GM10266 (cell line): ENCODE data around the gene STOM.

Experiments used
- DNase-seq: peaks from one replicate; pipeline ENCODE4 v3.0.0; 2012; ENCODE audit errors: extremely low spot score
- TF ChIP-seq, protein P1 (sequence below): IDR thresholded peaks from 2 replicates; pipeline ENCODE4 v1.5.1; 2012; ENCODE audit warnings: mild to moderate bottlenecking, low read depth; ENCODE audit not compliant: control insufficient read depth, insufficient read depth; ENCODE audit errors: missing control alignments

Gene STOM

DNA sequence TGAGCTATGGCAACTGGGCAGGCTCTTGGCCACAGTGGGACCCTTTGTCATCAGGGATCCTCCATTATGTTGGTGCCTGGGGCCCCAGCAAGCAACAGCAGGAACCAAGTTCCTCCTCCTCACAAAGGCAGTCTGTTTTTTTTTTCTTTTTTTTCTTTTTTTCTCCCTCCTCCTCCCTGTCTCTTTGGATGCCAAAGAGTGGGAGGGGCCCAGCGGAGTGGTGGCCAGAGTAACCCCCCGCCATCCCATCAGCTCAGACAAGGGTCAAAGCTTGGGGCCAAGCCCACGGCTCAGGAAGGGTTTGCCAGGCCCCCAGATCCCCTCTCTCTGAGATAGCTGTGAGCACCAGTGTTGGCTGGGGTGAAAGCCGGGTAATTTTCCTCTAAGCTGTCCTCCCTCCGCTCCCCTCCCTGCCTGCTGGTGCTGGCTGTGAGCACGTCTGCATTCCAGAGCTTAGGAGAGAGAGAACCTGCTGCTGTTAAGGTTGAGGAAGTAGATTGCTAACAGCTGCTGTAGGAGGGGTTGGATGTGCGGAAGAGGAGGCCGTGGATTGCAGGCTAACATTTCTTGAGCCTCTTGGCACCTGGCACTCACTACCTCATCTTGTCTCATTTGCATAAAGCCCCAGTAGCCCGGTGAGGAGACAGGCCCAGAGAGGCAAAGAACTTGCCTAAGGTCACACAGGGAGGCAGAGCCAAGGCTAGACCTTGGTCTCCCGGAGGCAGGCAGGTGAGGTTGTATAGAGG is 80.9 kb downstream of the STOM start:
- DNase-seq, result no peak
- TF ChIP-seq, protein P1, sequence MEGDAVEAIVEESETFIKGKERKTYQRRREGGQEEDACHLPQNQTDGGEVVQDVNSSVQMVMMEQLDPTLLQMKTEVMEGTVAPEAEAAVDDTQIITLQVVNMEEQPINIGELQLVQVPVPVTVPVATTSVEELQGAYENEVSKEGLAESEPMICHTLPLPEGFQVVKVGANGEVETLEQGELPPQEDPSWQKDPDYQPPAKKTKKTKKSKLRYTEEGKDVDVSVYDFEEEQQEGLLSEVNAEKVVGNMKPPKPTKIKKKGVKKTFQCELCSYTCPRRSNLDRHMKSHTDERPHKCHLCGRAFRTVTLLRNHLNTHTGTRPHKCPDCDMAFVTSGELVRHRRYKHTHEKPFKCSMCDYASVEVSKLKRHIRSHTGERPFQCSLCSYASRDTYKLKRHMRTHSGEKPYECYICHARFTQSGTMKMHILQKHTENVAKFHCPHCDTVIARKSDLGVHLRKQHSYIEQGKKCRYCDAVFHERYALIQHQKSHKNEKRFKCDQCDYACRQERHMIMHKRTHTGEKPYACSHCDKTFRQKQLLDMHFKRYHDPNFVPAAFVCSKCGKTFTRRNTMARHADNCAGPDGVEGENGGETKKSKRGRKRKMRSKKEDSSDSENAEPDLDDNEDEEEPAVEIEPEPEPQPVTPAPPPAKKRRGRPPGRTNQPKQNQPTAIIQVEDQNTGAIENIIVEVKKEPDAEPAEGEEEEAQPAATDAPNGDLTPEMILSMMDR, result no peak
